GM21367 (cell line): ENCODE data around the gene ADGRF5.

Experiments
- ATAC-seq: cut with Tn5 transposase; IDR thresholded peaks from one replicate; pipeline ENCODE4 v1.9.1; 2021; ENCODE audit not compliant: unreplicated experiment

ADGRF5 gene

DNA sequence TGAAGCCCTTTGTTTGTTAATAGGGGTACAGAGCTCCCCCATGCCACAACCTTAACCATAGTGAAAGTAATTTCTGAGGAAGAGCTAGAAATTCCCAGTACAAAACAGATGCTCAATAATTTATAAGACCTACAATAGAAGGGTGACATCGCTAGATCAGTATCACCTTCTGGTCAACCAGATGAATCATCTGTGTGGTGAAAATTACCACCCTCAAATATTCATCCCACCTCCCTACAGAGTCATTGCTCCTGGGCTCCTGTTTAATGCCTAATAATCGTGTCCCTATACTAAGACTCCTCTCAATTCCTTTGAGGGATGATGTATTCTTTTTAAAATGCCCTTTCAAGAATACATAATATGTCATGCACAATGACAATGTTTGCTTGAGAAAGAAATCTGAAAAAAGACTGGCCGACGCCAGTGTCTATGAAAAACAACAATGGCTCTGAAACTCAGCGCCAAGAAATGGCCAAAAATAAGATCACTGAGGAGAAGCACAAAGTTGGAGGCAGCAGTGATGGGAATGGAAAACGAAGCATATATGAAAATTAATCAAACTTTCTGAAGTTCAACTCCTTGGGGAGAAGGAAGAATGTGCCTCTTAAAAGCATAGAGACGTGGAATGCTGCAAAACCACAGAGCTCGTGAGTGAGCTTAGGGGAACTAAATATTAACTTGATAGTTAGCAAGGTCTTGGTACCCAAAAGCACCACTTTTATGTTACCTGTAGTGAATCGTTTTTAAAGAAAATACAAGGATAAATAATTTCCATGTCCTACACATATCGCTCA is 11.0 kb upstream of the ADGRF5 start:
- ATAC-seq, result no peak

DNA sequence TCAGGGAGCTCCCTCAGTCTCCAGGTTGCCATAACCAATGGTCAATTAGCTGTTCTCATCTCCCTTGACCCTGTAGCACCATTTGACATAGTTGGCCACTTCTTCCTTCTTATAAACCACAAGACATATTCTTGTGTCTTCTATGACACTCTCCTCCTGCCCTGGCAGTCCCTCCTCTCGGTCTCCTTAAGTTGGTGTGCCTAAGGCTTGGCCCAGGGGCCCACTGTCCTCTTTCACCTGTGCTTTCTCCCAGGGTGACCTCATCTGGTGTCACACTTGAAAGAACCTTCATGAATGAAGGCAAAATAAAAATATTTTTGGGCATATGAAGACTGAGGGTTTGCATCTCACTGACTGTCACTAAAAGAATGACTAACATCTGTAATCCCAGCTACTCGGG is 9.7 kb upstream of the ADGRF5 start:
- ATAC-seq, result no peak

DNA sequence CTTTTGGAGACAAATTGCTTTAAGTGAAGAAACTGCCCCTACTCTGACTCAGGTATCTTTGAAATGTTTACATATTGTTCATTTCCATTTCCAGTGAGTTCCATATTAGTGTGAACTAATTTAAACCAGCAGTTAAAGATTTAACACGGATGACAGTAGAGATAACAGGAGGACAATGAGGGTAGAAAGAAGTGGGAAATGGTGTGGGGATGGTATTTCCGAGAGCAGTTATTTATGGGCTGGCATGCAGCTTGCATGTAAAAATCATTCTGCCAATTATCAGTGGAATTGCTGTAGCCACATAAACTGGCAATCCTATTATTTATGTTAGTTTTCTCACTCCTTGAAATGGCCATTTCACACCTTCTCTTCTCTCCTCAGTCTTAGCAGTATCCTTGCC is 8.6 kb upstream of the ADGRF5 start:
- no peak for ATAC-seq

DNA sequence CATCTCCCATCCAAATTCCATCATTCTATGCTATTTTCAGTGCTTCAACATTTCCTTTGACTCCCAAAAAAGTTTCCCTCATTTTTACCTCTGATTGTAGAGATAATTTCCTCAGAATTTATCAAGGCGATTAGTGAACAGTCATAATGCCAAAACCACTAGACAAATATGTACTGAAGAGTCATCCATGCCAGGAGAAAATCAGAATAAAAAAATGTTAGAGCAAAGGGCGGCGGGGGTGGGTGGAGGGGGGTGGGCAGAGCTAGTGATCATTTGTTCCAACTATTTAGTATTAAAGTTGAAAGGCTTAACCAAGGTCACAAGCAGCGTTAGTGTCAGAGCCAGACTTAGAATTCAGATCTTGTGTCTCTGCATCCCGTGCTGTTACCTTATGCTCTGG is 5.3 kb upstream of the ADGRF5 start:
- no peak for ATAC-seq

DNA sequence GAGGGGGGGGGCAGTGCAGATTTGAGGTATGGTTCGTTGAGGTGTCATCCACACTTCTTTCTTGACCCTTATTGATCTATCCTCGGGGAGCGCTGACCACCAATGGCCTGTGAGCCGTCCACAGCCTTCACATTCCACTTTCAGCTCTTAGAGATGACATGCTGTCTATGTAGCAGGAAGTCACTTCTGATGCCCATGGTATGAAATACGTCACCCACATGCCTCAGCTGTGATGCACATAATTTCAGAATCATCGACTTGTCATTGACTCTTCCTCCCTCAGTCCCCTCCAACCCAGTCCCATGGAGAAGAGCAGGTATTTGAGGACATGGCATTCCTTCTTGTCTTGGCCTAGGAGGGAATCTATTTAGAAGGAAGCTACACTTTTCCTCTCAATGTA is 4.7 kb upstream of the ADGRF5 start:
- ATAC-seq, result no peak

DNA sequence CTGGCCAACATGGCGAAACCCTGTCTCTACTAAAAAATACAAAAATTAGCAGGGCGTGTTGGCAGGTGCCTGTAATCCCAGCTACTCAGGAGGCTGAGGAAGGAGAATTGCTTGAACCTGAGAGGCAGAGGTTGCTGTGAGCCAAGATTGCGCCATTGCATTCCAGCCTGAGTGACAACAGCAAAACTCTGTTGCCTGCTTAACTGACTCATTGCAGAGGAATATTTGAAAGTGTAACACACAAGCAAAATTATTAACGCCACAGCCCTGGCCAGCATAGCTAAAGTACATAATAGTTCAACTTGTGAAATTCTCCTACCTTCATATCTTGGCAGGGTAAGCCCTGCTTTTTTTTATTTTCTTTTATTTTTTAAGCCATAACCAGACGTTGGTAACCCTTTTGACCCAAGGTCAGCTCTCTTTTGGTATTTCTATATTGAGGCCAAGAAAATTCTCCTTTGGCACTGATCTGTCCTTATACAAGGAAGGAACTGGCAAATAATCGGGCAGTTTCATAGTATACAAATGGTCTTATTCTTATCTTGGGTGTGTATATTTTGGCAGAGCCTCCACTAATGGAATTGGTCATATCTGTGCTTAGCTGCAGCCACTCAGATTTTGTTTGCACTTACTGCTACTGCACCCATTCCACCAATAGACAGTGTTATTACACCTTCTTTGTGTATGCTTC is 4.0 kb upstream of the ADGRF5 start:
- no peak for ATAC-seq

DNA sequence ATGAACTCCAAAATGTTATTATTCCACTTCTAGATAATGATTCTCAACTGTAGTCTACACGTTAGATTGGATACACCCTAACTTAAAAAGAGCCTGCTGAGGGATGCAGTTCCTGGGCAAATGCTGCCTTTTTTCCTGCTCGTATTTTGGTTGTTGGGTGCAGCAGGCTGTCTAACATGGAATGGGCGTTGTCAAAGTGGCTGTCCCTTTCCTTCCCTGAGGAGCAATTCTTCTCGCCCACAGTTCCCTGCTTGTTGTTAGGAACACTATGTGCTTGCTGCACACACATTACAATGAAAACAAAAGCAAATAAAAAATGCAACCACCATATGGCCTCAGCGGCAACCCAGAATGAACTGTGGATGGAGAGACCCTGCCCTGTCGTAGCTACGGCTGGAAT is 1.7 kb upstream of the ADGRF5 start:
- no peak for ATAC-seq

DNA sequence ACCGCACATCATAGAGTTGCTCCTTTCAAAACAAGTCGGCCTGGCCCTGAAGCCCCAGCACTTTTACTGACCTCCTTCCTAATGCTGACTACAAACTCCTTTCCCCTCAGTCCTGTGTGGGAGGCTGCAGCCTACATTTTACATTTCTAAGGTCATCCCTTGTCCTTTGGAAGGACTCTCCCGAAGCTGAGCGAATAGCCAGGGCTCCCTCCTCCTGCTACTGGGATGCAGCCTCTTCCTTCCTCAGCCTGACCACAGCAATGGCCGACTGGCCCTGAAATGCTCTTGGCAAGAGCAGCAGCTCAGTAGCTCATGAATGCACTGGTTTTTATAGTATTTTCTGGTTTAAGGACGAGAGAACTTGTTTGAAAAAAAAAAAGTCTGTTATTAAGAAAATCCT is 679 bp downstream of the ADGRF5 start:
- no peak for ATAC-seq

DNA sequence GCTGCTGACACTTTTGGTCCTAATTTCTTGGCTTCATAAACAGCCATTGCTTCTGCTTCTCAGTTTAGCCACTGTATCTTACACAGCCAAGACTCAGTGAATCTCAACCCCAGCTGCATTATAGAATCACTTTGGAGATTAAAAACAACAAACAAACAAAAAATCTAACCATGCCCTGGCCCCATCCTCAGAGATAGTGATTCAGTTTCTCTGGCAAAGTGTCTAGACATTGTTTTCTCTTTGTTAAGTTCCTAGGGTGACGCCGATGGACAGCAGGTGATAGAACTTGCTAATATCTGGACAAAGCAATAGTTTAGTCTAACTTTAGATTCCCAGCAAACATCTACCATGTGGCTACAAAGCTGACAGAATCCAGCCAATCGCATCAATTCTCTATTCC is 2.9 kb downstream of the ADGRF5 start:
- ATAC-seq, result no peak

DNA sequence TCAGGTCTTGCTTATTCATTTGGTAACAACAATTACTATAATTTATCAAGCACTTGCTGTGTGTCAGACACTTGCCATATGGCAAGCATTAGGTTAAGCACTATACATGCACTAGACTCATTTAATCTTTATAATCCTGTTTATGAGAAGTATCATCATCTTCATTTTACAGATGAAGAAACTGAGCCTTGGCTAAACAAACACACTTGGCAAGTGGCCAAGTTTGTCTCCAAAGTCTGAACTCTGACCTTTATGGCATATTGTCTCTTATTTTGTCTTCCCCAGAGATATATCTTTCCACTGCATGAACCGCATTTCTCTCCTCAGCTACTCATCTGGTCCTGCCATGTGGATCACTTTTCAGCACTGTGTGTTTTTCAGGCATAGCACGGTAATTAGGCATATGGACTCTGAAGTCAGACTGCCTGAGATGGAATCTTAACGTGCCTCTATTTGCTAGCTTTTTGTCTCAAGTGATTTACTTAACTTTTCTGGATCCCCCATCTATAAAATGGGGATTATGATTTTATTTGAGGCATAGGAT is 4.7 kb downstream of the ADGRF5 start:
- ATAC-seq, result no peak

DNA sequence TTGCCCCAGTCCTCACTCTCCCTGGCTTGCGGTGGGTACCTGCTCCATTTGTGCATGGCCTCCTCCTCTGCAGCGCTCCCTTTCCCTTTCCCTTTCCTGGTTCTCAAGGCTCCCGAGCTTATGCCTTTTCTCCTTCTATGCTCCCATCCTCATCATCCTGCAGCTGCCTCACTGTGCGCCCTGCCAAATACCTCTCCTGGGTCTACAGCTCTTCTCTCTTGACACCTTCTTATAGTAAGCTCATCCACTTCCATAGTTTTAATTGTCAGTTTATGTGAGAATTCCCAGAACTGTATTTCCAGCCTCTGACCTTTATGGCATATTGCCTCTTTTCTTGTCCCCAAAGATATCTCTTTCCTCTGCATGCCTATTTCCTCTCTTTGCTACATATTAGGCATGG is 5.9 kb downstream of the ADGRF5 start:
- no peak for ATAC-seq

DNA sequence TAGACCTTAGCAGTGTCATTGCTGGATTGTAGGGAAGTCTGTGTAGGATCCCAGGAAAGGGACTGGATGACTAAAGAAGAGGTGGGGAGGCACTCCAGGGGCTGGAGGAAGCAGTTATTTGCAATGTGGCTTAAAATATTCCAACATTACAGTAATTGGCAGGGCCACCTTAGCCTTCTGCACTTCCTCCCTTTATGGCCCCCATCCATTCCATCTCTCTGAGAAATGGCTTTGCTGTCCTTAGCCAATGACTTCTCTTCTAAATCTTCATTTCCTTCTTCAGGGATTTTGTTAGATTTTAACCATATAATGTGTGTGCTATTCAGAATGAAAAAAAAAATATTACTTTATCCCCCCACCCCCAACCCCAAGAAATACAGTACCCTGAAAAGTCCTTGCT is 6.4 kb downstream of the ADGRF5 start:
- no peak for ATAC-seq

DNA sequence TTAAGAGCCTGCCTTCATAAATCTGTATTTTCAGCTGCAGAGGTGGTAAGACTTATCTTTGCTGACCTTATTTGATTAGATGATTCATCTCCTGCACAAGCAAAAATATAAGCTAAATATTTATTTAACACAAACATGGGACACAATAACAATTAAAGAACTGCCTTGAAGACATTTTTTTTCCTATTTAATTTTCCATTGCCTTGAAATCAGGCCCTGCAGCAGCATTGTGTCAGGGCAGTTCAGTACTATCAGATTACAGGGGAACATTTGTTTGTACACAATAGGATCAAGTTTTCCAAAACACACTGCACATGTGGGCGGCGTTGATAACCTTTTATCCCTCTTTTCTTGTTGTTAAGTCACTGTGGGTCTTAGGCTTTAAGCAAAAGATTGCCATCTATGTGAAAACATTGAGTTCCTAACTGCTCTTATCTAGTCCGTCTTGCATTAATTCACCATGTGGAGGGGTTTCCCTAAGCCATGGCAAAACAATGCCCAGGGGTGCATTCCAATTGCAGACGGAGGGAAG is 7.4 kb downstream of the ADGRF5 start:
- ATAC-seq, result no peak

DNA sequence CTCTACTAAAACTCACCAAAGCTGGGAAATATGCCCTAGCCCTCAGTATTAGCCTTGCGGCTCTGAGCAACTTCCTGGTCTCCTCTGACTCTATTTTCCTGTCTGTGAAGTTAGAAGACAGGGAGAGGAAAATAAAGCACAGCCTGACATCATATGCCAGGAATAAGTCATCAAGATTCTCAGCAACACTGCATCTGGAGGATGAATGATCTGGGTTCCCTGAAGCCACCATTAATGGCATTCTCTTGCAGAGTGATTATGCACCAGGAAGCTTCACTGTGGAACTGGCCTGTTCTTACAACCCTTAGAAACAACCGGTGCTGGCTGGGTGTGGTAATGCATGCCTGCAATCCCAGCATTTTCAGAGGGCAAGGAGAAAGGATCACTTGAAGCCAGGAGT is 12.4 kb downstream of the ADGRF5 start:
- ATAC-seq, result no peak

DNA sequence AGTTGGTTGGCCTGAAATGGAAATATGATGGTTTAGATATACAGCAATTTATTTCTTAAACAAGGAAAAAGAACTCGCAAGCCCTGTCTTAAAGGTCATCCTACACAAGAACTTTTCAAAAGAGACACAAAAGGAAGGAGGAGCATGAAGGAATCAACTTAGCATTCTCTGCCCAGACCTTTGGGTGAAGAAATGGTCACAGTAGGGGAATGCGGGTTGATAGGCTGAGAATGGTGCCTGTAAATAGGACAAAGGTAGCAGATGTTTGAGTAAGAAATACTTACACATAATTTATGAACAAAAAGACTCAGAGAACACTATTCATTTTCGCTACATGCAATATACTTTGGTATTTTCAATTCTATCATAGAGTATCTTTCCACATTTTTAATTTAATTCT is 15.0 kb downstream of the ADGRF5 start:
- ATAC-seq, result no peak

DNA sequence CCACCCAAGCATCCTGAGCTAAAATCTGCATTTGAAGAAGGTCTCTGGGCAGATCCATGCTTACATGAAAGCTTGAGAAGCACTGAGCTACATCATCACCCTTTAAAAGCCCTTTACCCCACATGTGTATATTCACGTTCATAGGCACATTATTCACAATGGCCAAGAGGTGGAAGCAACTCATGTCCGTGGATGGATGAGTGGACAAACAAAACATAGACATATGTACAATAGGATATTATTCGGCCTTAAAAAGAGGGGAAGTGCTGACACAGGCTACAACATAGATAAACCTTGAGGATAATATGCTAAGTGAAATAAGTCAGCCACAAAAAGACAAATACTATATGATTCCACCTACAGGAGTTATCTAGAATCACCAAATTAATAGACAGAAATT is 17.6 kb downstream of the ADGRF5 start:
- ATAC-seq, result no peak

DNA sequence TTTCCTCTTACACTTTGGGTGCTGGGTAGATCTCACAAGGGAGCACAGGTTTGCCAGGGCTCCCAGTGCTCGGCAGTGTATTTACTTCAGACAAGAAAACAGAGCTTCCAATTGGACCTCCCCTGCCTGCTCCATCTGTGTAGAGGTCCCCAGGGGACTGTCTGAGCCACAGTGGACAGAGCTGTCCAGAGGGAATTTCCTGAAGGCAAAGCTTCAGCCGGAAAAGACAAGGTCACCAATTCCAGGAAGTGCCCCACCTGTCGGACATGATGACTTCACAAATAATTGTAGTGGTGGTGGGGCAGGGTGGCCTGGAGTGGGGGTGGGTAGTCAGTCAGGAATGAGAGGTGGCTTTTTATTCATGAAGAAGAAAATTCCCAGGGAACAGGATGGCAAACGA is 18.6 kb downstream of the ADGRF5 start:
- no peak for ATAC-seq

DNA sequence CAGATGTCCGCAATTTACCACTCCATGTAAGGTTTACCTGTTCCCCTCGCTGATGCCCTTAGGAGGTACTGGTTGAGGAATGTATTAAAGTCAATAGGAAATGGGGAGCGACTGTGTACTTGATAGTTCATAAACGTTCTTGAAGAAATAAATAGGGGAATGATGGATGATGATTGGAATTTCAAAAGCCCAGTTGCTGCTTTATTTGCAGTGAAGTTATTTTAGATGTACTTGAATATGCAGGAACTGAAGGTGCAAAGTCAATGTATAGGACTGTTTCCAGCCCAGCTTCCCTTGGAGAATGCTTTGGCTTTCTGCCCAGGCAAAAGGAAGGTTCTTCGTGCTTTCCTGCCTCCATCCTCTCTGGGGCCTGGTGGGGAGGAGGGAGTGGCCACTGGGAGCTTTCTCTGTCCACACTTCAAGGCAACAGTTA is 19.8 kb downstream of the ADGRF5 start:
- no peak for ATAC-seq

DNA sequence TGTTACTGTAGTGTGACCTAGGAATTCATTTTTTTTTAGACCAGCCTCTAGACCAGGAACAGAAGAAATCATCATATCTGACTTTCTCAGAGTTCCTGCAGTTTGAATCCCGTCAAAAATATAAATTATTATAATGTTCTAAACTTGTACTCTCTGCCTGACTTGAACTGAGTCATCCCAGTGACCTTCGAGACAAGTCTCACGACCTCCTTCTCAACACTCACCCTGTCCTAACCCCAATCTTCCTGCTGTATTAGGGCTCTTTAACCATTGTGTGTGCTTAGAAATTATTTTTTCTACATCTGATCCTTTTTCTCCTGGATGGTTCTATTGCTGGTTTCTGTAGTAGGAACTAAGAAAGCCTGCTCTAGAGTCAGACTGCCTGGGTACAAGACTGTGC is 21.5 kb downstream of the ADGRF5 start:
- ATAC-seq, result no peak

DNA sequence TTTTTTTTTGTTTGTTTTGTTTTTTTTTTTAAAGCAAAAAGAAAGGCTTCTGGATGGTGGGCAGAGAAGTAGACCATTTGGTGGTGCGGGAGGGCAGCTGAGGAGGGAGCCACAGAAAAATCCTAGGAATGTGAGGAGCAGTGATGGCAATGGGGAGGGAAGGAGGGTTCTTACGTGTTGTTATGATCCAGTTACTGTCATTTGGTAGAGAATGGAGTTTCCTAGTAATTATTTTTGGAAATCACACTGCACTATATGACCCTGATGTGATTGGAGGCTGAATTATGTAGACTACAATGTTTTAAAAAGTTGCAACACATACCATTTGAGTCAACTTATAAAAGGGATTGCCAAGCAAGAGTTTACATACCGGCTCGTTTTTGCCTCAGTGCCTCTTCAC is 22.1 kb downstream of the ADGRF5 start:
- no peak for ATAC-seq

DNA sequence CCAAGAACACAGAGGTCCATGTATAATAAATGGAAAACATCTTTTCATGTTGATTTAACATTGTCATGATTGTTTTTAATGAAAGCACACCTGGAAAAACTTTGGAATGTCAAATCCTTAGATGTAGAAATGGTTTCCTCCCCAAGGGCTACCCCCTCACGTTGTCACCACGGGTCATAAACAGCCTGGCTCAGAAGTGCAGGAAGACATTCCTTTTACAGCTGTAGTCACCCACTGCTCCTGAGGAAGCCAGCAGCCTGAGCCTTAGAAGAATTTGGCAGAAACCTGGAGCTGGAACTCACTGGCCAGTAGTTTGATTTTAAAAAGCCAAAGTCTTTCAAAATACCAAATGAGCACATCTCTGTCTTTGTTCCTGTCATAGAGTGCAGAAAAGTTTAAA is 23.7 kb downstream of the ADGRF5 start:
- no peak for ATAC-seq

DNA sequence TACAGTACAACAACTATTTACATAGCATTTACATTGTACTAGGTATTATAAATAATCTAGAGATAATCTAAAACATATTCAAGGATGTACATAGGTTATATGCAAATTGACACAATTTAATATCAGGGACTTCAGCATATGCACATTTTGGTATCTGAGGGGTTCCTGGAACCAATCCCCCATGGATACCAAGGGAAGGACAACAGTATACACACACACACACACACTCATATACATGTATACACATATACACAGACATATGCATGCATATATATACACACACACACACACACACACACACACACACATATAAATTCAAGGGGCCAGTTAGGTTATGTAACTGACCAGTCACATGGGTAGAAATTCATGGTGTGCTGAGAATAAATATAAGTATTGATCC is 24.9 kb downstream of the ADGRF5 start:
- no peak for ATAC-seq
